SK-N-SH treated with all-trans-retinoic acid at 6 μM for 48 hours (cell line): ENCODE data around the gene TMTC2.

Source experiments
- ATAC-seq: fragments of 200-7000 bp; cut with Tn5 transposase; 3 replicates; pipeline ENCODE4 v1.9.1; 2020; ENCODE audit warnings: mild to moderate bottlenecking, moderate library complexity
- ARNTL ChIP-seq: fragments of 450-650 bp; formaldehyde crosslinking; IDR thresholded peaks from 2 replicates; pipeline ENCODE4 v1.5.0; 2020; ENCODE audit warnings: low read depth, mild to moderate bottlenecking, moderate library complexity, borderline replicate concordance
- BACH2 ChIP-seq: fragments of 250-450 bp; sonication (Bioruptor Pico); IDR thresholded peaks from 2 replicates; pipeline ENCODE4 v1.9.0; 2021; ENCODE audit warnings: mild to moderate bottlenecking, borderline replicate concordance
- ESRRG ChIP-seq: fragments of 250-450 bp; sonication (Bioruptor Pico); IDR thresholded peaks from 2 replicates; pipeline ENCODE4 v1.6.1; 2021; ENCODE audit warnings: mild to moderate bottlenecking
- GLIS3 ChIP-seq: fragments of 250-450 bp; sonication (Bioruptor Pico); IDR thresholded peaks from 2 replicates; pipeline ENCODE4 v1.5.0; 2020; ENCODE audit warnings: mild to moderate bottlenecking, moderate library complexity
- OSR1 ChIP-seq: fragments of 250-450 bp; sonication (Bioruptor Pico); IDR thresholded peaks from 2 replicates; pipeline ENCODE4 v1.8.0; 2022; ENCODE audit warnings: moderate library complexity, mild to moderate bottlenecking, inconsistent platforms
- PPARA ChIP-seq: fragments of 250-450 bp; sonication (Bioruptor Pico); IDR thresholded peaks from 2 replicates; pipeline ENCODE4 v1.5.0; 2020; ENCODE audit warnings: mild to moderate bottlenecking, borderline replicate concordance
- RARB ChIP-seq: fragments of 250-450 bp; sonication (Bioruptor Pico); IDR thresholded peaks from 2 replicates; pipeline ENCODE4 v1.8.0; 2021; ENCODE audit warnings: mild to moderate bottlenecking, moderate library complexity
- SNAI2 ChIP-seq: fragments of 250-450 bp; sonication (Bioruptor Pico); IDR thresholded peaks from 2 replicates; pipeline ENCODE4 v1.5.0; 2020; ENCODE audit warnings: mild to moderate bottlenecking, moderate library complexity
- TCF4 ChIP-seq: fragments of 250-450 bp; sonication (Bioruptor Pico); IDR thresholded peaks from 2 replicates; pipeline ENCODE4 v1.8.0; 2021; ENCODE audit warnings: mild to moderate bottlenecking, moderate library complexity, borderline replicate concordance
- TOX ChIP-seq: fragments of 250-450 bp; sonication (Bioruptor Pico); IDR thresholded peaks from 2 replicates; pipeline ENCODE4 v1.8.0; 2021; ENCODE audit warnings: mild to moderate bottlenecking, moderate library complexity, borderline replicate concordance
- ZC3H10 ChIP-seq: fragments of 250-450 bp; sonication (Bioruptor Pico); IDR thresholded peaks from 2 replicates; pipeline ENCODE4 v1.5.1; 2021; ENCODE audit warnings: mild to moderate bottlenecking, moderate library complexity
- ZFP3 ChIP-seq: fragments of 250-450 bp; sonication (Bioruptor Pico); IDR thresholded peaks from 2 replicates; pipeline ENCODE4 v1.5.0; 2020; ENCODE audit warnings: mild to moderate bottlenecking, moderate library complexity
- ZFP30 ChIP-seq: fragments of 450-650 bp; formaldehyde crosslinking; IDR thresholded peaks from 2 replicates; pipeline ENCODE4 v1.5.0; 2022; ENCODE audit warnings: mild to moderate bottlenecking, moderate library complexity
- ZNF565 ChIP-seq: fragments of 450-650 bp; formaldehyde crosslinking; conservative IDR thresholded peaks from 2 replicates; pipeline ENCODE4 v1.5.0; 2020; ENCODE audit warnings: low read depth, mild to moderate bottlenecking, moderate library complexity
- ZNF70 ChIP-seq: fragments of 450-650 bp; formaldehyde crosslinking; IDR thresholded peaks from 2 replicates; pipeline ENCODE4 v1.5.0; 2020; ENCODE audit warnings: mild to moderate bottlenecking, moderate library complexity
- ZNF8 ChIP-seq: fragments of 450-650 bp; formaldehyde crosslinking; IDR thresholded peaks from 2 replicates; pipeline ENCODE4 v1.5.0; 2020; ENCODE audit warnings: mild to moderate bottlenecking, moderate library complexity
- TF ChIP-seq, protein P1 (sequence below): fragments of 250-450 bp; sonication (Bioruptor Pico); IDR thresholded peaks from 2 replicates; pipeline ENCODE4 v1.8.0; 2020; ENCODE audit warnings: mild to moderate bottlenecking, moderate library complexity, borderline replicate concordance
- TF ChIP-seq, protein P2 (sequence below): fragments of 250-450 bp; sonication (Bioruptor Pico); IDR thresholded peaks from 2 replicates; pipeline ENCODE4 v1.5.1; 2020; ENCODE audit warnings: low read depth, mild to moderate bottlenecking, moderate library complexity
- TF ChIP-seq, protein P3 (sequence below): fragments of 250-450 bp; sonication (Bioruptor Pico); IDR thresholded peaks from 2 replicates; pipeline ENCODE4 v1.8.0; 2021; ENCODE audit warnings: low read depth, mild to moderate bottlenecking, moderate library complexity, borderline replicate concordance
- TF ChIP-seq, protein P4 (sequence below): fragments of 250-450 bp; sonication (Bioruptor Pico); IDR thresholded peaks from 2 replicates; pipeline ENCODE4 v1.5.1; 2021; ENCODE audit warnings: mild to moderate bottlenecking, moderate library complexity

The TMTC2 gene

DNA sequence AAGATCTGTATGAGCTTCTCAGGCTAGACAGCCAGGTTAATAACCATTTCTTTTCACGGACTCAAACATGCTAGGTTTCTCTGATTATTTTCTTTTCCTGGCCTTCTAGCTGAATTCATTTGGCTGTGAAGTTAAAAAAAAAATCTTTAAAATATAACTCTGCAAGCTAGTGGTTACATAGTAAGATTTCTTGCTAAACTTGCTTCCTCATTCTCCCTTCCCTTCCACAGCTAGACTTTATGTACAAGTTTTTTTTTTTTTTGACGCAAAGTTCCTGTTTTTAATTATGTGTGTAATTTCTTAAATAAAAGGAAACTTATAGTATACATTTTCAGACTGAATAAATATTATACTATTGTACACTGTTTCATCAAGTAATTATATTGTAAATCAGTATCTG is 145.4 kb downstream of the TMTC2 start:
- no peak for TF ChIP-seq GLIS3
- no peak for ATAC-seq

DNA sequence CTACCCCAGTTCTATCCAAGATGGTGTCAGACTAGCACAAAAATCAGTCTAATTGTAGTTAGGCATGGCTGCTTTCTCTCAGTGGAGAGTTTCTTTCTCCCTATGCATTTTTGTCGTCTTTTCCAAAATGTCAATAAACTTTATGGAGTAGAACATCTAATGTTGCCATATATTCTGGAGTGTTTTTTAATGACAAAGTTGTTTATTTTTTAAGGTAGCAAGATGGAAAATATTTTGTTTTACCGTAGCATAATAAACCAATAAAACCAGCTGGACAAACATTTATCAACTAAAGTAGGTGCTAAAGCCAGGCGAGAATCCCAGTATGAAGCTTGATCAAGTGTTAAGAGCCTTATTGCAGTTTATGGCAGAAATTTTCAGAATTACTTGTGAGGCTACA is 146.3 kb downstream of the TMTC2 start:
- TF ChIP-seq BACH2 (CRISPR knock-in tag) (no peak), RARB (CRISPR knock-in tag) (no peak), TOX (CRISPR knock-in tag) (no peak)
- TF ChIP-seq, protein P1, sequence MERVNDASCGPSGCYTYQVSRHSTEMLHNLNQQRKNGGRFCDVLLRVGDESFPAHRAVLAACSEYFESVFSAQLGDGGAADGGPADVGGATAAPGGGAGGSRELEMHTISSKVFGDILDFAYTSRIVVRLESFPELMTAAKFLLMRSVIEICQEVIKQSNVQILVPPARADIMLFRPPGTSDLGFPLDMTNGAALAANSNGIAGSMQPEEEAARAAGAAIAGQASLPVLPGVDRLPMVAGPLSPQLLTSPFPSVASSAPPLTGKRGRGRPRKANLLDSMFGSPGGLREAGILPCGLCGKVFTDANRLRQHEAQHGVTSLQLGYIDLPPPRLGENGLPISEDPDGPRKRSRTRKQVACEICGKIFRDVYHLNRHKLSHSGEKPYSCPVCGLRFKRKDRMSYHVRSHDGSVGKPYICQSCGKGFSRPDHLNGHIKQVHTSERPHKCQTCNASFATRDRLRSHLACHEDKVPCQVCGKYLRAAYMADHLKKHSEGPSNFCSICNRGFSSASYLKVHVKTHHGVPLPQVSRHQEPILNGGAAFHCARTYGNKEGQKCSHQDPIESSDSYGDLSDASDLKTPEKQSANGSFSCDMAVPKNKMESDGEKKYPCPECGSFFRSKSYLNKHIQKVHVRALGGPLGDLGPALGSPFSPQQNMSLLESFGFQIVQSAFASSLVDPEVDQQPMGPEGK (CRISPR knock-in tag), result no peak
- TF ChIP-seq, protein P2, sequence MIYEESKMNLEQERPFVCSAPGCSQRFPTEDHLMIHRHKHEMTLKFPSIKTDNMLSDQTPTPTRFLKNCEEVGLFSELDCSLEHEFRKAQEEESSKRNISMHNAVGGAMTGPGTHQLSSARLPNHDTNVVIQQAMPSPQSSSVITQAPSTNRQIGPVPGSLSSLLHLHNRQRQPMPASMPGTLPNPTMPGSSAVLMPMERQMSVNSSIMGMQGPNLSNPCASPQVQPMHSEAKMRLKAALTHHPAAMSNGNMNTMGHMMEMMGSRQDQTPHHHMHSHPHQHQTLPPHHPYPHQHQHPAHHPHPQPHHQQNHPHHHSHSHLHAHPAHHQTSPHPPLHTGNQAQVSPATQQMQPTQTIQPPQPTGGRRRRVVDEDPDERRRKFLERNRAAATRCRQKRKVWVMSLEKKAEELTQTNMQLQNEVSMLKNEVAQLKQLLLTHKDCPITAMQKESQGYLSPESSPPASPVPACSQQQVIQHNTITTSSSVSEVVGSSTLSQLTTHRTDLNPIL (CRISPR knock-in tag), result no peak
- TF ChIP-seq, all 23 proteins: peak for 0
- ATAC-seq, result no peak

DNA sequence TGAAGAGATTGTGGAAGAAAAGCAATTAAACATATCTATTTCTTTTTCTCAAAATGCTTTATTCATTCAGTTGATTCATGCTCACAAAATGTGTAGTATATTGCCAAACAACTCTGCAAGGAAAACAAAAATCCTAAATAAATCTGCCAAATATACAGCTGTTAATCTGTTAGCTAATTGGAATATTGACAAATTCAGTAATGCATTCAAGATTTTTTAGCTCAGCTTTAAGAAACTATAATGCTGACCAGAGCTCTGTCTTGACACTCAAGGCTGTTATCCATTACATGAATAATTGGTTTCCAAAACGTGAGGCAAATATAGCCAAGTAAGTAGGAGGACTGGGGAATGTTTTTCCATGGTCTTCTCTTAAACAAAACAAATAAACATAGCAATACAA is 146.8 kb downstream of the TMTC2 start:
- TF ChIP-seq, protein P2 (CRISPR knock-in tag), result no peak
- TF ChIP-seq ZNF565 (CRISPR knock-in tag) (no peak), BACH2 (CRISPR knock-in tag) (no peak), TOX (CRISPR knock-in tag) (no peak)
- no peak for ATAC-seq

DNA sequence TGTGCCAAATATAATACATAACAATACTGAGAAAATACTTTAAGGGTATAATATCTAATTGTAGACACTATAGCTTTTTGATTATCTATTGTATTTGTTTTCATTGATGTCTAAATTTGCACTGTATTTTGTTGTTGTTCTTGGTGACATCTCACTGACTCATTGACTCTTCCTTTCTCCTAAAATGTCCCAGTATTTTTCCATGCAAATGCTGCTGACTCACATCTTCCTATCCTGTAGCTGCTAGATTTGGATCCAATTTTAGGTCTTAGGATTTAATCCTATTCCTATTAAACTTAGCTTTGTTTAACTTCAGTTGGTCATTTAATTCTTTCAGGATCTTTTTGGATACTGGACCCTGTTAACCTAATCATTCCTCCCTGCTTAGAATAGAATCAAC is 148.5 kb downstream of the TMTC2 start:
- ATAC-seq, result peak; percentile 41; the same call in 2 of the 3 replicates
- TF ChIP-seq ZFP3 (CRISPR knock-in tag) (no peak), ARNTL (no peak), SNAI2 (CRISPR knock-in tag) (no peak)

DNA sequence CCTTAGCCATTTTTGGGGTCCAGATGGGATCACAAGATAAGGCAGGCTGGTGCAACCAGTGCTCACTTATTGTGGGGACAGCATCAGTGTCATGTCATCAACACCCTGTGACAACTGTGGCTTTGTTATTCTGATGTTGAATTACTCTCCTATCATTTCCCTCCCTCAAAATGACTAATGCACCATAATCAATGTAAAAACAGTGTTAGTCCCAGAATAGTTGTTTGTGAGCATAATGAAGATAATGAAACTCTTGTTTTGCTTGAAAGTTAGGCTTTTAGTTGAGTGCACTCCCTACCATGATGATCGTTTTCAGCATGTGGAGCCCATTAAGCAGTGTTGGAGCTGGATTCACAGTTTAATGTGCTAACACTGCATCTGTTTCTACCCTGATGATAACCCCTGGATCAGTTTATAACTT is 151.4 kb downstream of the TMTC2 start:
- no peak for ATAC-seq
- TF ChIP-seq, protein P1 (CRISPR knock-in tag), result no peak
- TF ChIP-seq TCF4 (CRISPR knock-in tag) (no peak), ZNF8 (CRISPR knock-in tag) (no peak), ESRRG (CRISPR knock-in tag) (no peak), ZC3H10 (CRISPR knock-in tag) (no peak), ZNF70 (CRISPR knock-in tag) (no peak), ZFP3 (CRISPR knock-in tag) (no peak), ZFP30 (CRISPR knock-in tag) (no peak), GLIS3 (no peak), ARNTL (no peak), PPARA (CRISPR knock-in tag) (no peak), SNAI2 (CRISPR knock-in tag) (no peak), ZNF565 (CRISPR knock-in tag) (no peak), TOX (CRISPR knock-in tag) (no peak), OSR1 (CRISPR knock-in tag) (no peak), BACH2 (CRISPR knock-in tag) (no peak)
- TF ChIP-seq, protein P3, sequence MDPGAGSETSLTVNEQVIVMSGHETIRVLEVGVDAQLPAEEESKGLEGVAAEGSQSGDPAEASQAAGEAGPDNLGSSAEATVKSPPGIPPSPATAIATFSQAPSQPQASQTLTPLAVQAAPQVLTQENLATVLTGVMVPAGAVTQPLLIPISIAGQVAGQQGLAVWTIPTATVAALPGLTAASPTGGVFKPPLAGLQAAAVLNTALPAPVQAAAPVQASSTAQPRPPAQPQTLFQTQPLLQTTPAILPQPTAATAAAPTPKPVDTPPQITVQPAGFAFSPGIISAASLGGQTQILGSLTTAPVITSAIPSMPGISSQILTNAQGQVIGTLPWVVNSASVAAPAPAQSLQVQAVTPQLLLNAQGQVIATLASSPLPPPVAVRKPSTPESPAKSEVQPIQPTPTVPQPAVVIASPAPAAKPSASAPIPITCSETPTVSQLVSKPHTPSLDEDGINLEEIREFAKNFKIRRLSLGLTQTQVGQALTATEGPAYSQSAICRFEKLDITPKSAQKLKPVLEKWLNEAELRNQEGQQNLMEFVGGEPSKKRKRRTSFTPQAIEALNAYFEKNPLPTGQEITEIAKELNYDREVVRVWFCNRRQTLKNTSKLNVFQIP (CRISPR knock-in tag), result no peak
- TF ChIP-seq, protein P2 (CRISPR knock-in tag), result no peak
- TF ChIP-seq, protein P4, sequence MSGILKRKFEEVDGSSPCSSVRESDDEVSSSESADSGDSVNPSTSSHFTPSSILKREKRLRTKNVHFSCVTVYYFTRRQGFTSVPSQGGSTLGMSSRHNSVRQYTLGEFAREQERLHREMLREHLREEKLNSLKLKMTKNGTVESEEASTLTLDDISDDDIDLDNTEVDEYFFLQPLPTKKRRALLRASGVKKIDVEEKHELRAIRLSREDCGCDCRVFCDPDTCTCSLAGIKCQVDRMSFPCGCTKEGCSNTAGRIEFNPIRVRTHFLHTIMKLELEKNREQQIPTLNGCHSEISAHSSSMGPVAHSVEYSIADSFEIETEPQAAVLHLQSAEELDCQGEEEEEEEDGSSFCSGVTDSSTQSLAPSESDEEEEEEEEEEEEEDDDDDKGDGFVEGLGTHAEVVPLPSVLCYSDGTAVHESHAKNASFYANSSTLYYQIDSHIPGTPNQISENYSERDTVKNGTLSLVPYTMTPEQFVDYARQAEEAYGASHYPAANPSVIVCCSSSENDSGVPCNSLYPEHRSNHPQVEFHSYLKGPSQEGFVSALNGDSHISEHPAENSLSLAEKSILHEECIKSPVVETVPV (CRISPR knock-in tag), result no peak
